DOHH2 (cell line): ENCODE data around the gene GRM6.

ENCODE experiments used
- H3F3A ChIP-seq: fragments of 200-600 bp; sonication (generic), shearing (Covaris generic); 2 replicates; pipeline ENCODE4 v1.6.0; 2016; ENCODE audit warnings: antibody characterized with exemption, mild to moderate bottlenecking; ENCODE audit not compliant: control insufficient read depth, insufficient read depth
- H3K27ac ChIP-seq: fragments of 200-600 bp; sonication (generic); 2 replicates; pipeline ENCODE4 v1.5.1; 2014; ENCODE audit warnings: low read depth, mild to moderate bottlenecking, low read length, moderate library complexity
- H3K27me3 ChIP-seq: fragments of 200-600 bp; sonication (generic); 2 replicates; pipeline ENCODE4 v1.6.1; 2014; ENCODE audit warnings: mild to moderate bottlenecking, low read length, mixed read lengths; ENCODE audit not compliant: control insufficient read depth
- H3K36me3 ChIP-seq: fragments of 200-600 bp; sonication (generic); 2 replicates; pipeline ENCODE4 v1.6.1; 2014; ENCODE audit warnings: mild to moderate bottlenecking, low read length, moderate library complexity, mixed read lengths; ENCODE audit not compliant: control insufficient read depth
- H3K4me1 ChIP-seq: fragments of 200-600 bp; sonication (generic); 2 replicates; pipeline ENCODE4 v1.6.1; 2014; ENCODE audit warnings: mild to moderate bottlenecking, low read length, mixed read lengths; ENCODE audit not compliant: control insufficient read depth
- H3K4me2 ChIP-seq: fragments of 200-600 bp; sonication (generic); 2 replicates; pipeline ENCODE4 v1.6.0; 2014; ENCODE audit warnings: mild to moderate bottlenecking, low read length, moderate library complexity
- H3K4me3 ChIP-seq: fragments of 200-600 bp; sonication (generic); 2 replicates; pipeline ENCODE4 v1.5.1; 2014; ENCODE audit warnings: mild to moderate bottlenecking, low read length, mixed read lengths
- H3K79me2 ChIP-seq: fragments of 200-600 bp; sonication (generic); 2 replicates; pipeline ENCODE4 v1.6.1; 2014; ENCODE audit warnings: mild to moderate bottlenecking, low read length, mixed read lengths; ENCODE audit not compliant: control insufficient read depth
- H3K9me2 ChIP-seq: fragments of 200-600 bp; sonication (generic); replicated peaks from 2 replicates; pipeline ENCODE4 v1.6.1; 2014; ENCODE audit warnings: mild to moderate bottlenecking, low read length, mixed read lengths; ENCODE audit not compliant: control insufficient read depth
- H3K9me3 ChIP-seq: fragments of 200-600 bp; sonication (generic); 2 replicates; pipeline ENCODE4 v1.6.1; 2014; ENCODE audit warnings: antibody characterized with exemption, low read length, mixed read lengths; ENCODE audit not compliant: control insufficient read depth, insufficient read depth
- H4K20me1 ChIP-seq: fragments of 200-600 bp; sonication (generic); 2 replicates; pipeline ENCODE4 v1.6.0; 2014; ENCODE audit warnings: low read depth, mild to moderate bottlenecking, antibody characterized with exemption, low read length, moderate library complexity; ENCODE audit not compliant: control insufficient read depth, insufficient read depth
- EZH2phosphoT487 ChIP-seq: fragments of 200-600 bp; sonication (generic); IDR thresholded peaks from 2 replicates; pipeline ENCODE4 v1.6.1; 2017; ENCODE audit warnings: borderline replicate concordance, mild to moderate bottlenecking, antibody characterized with exemption, low read length, moderate library complexity, mixed read lengths
- TF ChIP-seq, protein P1 (sequence below): fragments of 200-600 bp; sonication (generic); IDR thresholded peaks from one replicate; pipeline ENCODE4 v1.5.1; 2014; ENCODE audit warnings: antibody characterized with exemption, mild to moderate bottlenecking, low read depth, low read length; ENCODE audit not compliant: poor library complexity, severe bottlenecking

Gene GRM6

DNA sequence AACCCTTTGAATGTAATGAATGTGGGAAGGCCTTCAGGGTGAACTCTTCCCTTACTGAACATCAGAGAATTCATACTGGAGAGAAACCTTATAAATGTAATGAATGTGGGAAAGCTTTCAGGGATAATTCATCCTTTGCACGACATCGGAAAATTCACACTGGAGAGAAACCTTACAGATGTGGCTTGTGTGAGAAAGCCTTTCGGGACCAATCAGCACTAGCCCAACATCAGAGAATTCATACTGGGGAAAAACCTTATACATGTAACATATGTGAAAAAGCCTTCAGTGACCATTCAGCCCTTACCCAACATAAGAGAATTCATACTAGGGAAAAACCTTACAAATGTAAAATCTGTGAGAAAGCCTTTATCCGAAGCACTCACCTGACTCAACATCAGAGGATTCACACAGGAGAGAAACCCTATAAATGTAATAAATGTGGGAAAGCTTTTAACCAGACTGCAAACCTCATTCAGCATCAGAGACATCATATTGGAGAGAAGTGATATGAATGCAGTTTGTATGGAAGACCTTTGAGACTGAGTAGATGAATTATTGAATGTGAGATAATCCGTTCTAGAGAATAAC is 29.6 kb downstream of the GRM6 start:
- Histone ChIP-seq H3K27ac (no peak overlapping the region), H4K20me1 (no peaks in the 10 kb centered on the region), H3K27me3 (no peaks in the 10 kb centered on the region), H3F3A (no peaks in the 10 kb centered on the region), H3K9me2 (no peaks in the 10 kb centered on the region), H3K4me2 (no peak overlapping the region), H3K9me3 (peaks cover 40% of the 10 kb centered on the region; the same call in 1 of the 2 replicates), H3K4me1 (no peaks in the 10 kb centered on the region), H3K79me2 (no peaks in the 10 kb centered on the region), H3K4me3 (no peak overlapping the region), H3K36me3 (no peaks in the 10 kb centered on the region)
- no peak for TF ChIP-seq EZH2phosphoT487
- TF ChIP-seq, protein P1, sequence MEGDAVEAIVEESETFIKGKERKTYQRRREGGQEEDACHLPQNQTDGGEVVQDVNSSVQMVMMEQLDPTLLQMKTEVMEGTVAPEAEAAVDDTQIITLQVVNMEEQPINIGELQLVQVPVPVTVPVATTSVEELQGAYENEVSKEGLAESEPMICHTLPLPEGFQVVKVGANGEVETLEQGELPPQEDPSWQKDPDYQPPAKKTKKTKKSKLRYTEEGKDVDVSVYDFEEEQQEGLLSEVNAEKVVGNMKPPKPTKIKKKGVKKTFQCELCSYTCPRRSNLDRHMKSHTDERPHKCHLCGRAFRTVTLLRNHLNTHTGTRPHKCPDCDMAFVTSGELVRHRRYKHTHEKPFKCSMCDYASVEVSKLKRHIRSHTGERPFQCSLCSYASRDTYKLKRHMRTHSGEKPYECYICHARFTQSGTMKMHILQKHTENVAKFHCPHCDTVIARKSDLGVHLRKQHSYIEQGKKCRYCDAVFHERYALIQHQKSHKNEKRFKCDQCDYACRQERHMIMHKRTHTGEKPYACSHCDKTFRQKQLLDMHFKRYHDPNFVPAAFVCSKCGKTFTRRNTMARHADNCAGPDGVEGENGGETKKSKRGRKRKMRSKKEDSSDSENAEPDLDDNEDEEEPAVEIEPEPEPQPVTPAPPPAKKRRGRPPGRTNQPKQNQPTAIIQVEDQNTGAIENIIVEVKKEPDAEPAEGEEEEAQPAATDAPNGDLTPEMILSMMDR = no peak

DNA sequence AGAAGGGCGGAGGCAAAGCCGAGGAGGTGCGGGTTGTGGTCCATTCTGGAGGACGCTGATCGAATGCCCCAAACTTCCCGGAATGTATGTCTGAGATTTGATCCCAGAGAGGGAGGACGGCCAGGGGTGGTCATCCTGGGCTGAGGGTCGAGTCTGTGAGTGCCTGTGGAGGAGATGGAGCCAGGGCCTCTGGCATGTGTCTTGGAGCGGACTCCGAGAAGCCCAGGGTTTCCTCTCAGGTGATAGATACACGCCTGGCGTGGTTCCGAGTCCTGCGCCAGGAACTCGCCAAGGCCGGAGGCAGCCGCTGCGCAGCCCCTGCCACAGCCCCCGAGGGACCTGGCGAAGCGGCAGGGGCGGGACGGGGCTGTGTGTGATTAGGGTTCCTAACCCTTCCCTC is 53.8 kb downstream of the GRM6 start:
- no peaks in the 10 kb centered on the region for H3K79me2 ChIP-seq

DNA sequence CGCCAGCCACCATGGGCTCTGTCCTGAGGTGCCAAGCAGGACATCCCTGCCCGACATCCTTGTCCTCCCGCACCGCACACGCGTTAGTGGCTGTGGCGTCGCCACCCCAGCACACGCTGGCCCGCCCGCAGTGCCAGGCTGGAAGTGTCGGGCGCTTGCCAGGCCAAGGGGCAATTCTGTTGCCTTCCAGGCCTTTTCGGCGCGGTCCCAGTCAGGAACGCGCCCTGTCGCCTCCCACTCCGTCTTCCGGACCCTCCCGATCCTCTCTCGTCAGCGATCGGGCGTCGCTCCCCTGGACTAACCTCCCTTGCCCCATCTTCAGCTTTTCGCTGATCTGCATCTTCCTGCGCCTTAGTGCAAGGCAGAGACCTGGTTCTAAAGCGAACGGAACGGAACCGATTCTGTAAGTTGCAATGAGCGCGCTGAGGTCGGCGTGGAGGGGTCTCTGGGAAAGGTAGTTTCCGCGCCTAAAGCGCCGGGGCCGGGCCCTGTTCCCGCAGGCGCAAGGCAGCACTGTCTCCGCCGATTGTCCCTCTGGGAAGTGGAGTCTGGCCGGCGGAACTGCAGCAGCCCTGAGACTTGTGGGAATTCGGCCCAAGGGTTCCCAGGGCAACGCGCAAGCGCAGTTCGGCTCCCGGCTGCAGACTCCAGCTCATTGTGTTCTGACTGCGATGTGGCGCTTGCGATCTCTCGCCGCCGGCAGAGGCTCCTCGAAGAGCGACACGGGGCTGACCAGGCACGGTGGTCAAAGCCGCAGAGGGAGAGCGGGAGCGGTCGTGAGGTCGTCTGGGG is 54.4 kb downstream of the GRM6 start, which contains the start of gene ZNF454:
Gene ZNF454, plus strand, starts transcription at position 630 of the 792 bp plus-strand sequence. CDS start 1,594 bp downstream, outside the sequence.
- Histone ChIP-seq H4K20me1 (no peaks in the 10 kb centered on the region), H3K9me2 (no peaks in the 10 kb centered on the region), H3K27ac (no peak within 1 kb of the TSS), H3K4me1 (no peaks in the 10 kb centered on the region), H3K79me2 (no peaks in the 10 kb centered on the region), H3K4me3 (no peak within 1 kb of the TSS), H3K27me3 (no peaks in the 10 kb centered on the region), H3K4me2 (no peak within 1 kb of the TSS), H3K9me3 (peaks cover 17% of the 10 kb centered on the region; the same call in 1 of the 2 replicates), H3F3A (no peaks in the 10 kb centered on the region), H3K36me3 (no peaks in the 10 kb centered on the region)
- TF ChIP-seq, protein P1 = no peak
- TF ChIP-seq EZH2phosphoT487 = no peak

More for the DNA sequence above, 53.8 kb downstream of the GRM6 start:
- Histone ChIP-seq H3K4me3 (no peak overlapping the region), H3F3A (no peaks in the 10 kb centered on the region), H3K36me3 (no peaks in the 10 kb centered on the region), H4K20me1 (no peaks in the 10 kb centered on the region), H3K27ac (no peak overlapping the region), H3K9me3 (peaks cover 17% of the 10 kb centered on the region; the same call in 1 of the 2 replicates), H3K4me2 (no peak overlapping the region), H3K4me1 (no peaks in the 10 kb centered on the region), H3K27me3 (no peaks in the 10 kb centered on the region), H3K9me2 (no peaks in the 10 kb centered on the region)
- TF ChIP-seq, protein P1 = no peak
